K562 (cell line): ENCODE measurements around the gene SLC16A14.

ENCODE experiments used
- ZNF23 ChIP-seq: fragments of 250-450 bp; sonication (Bioruptor Pico); IDR thresholded peaks from 2 replicates; pipeline ENCODE4 v1.4.0; 2020; ENCODE audit warnings: mild to moderate bottlenecking
- ZNF384 ChIP-seq: IDR thresholded peaks from 2 replicates; pipeline ENCODE4 v1.6.1; 2012; ENCODE audit warnings: low read depth, low read length, improper control_type of control experiment
- TF ChIP-seq, protein P1 (sequence below): sonication (generic); formaldehyde crosslinking; IDR thresholded peaks from 2 replicates; pipeline ENCODE4 v1.8.0; 2022; ENCODE audit warnings: mild to moderate bottlenecking, missing genetic modification reagents

DNA sequence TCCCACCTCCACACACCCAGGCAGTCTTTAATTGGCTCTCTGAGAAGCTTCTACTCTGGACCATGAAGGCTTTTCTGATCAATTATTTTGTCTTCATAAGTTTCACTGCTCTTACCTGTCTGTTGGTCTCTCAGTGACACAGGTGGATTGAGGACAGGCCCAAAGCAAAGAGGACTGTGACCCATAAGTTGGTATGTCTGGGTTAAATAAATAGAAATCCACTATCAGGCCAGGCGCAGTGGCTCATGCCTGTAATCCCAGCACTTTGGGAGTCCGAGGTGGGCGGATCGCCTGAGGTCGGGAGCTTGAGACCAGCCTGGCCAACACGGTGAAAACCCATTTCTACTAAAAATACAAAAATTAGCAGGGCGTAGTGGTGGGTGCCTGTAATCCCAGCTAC lies 2.7 kb upstream of the SLC16A14 start:
- TF ChIP-seq, protein P1, sequence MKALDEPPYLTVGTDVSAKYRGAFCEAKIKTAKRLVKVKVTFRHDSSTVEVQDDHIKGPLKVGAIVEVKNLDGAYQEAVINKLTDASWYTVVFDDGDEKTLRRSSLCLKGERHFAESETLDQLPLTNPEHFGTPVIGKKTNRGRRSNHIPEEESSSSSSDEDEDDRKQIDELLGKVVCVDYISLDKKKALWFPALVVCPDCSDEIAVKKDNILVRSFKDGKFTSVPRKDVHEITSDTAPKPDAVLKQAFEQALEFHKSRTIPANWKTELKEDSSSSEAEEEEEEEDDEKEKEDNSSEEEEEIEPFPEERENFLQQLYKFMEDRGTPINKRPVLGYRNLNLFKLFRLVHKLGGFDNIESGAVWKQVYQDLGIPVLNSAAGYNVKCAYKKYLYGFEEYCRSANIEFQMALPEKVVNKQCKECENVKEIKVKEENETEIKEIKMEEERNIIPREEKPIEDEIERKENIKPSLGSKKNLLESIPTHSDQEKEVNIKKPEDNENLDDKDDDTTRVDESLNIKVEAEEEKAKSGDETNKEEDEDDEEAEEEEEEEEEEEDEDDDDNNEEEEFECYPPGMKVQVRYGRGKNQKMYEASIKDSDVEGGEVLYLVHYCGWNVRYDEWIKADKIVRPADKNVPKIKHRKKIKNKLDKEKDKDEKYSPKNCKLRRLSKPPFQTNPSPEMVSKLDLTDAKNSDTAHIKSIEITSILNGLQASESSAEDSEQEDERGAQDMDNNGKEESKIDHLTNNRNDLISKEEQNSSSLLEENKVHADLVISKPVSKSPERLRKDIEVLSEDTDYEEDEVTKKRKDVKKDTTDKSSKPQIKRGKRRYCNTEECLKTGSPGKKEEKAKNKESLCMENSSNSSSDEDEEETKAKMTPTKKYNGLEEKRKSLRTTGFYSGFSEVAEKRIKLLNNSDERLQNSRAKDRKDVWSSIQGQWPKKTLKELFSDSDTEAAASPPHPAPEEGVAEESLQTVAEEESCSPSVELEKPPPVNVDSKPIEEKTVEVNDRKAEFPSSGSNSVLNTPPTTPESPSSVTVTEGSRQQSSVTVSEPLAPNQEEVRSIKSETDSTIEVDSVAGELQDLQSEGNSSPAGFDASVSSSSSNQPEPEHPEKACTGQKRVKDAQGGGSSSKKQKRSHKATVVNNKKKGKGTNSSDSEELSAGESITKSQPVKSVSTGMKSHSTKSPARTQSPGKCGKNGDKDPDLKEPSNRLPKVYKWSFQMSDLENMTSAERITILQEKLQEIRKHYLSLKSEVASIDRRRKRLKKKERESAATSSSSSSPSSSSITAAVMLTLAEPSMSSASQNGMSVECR (CRISPR knock-in tag), result no peak
- TF ChIP-seq ZNF384 (no peak), ZNF23 (CRISPR knock-in tag) (no peak)
